ENCODE measurements around the gene TNFRSF12A. TPM values are rescaled to one million over a fixed set of nuclear protein-coding genes. Genes with fewer than 3 reads are reported as not detected.

TNFRSF12A gene
- total and polyA plus RNA-seq, 2 of the 13 experiments (the other 11 are each of a cell fraction or from before 2014, with no cell fraction given), result 61.9 to 66.0 TPM

DNA sequence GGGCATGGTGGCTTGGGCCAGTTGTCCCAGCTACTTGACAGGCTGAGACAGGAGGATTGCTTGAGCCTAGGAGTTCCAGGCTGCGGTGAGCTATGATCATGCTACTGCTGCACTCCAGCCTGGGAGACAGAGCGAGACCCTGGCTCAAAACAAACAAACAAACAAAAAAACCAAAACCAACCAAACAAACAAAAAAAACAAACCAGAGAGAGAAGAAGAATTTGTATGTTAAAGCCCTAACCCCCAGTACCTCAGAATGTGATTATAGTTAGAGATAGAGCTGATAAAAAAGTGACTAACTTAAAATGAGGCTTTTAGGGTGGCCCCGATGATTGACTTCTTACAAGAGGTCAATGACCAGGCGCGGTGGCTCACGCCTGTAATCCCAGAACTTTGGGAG, 24.5 kb downstream of the TNFRSF12A start:
- no peak overlapping the region for H3K4me3 ChIP-seq (replicated peaks in 1 of 3; ENCODE audit: insufficient read depth in 1 of 3, low read depth in 2 of 3, low read length in 3 of 3)
- TF ChIP-seq, protein P1, sequence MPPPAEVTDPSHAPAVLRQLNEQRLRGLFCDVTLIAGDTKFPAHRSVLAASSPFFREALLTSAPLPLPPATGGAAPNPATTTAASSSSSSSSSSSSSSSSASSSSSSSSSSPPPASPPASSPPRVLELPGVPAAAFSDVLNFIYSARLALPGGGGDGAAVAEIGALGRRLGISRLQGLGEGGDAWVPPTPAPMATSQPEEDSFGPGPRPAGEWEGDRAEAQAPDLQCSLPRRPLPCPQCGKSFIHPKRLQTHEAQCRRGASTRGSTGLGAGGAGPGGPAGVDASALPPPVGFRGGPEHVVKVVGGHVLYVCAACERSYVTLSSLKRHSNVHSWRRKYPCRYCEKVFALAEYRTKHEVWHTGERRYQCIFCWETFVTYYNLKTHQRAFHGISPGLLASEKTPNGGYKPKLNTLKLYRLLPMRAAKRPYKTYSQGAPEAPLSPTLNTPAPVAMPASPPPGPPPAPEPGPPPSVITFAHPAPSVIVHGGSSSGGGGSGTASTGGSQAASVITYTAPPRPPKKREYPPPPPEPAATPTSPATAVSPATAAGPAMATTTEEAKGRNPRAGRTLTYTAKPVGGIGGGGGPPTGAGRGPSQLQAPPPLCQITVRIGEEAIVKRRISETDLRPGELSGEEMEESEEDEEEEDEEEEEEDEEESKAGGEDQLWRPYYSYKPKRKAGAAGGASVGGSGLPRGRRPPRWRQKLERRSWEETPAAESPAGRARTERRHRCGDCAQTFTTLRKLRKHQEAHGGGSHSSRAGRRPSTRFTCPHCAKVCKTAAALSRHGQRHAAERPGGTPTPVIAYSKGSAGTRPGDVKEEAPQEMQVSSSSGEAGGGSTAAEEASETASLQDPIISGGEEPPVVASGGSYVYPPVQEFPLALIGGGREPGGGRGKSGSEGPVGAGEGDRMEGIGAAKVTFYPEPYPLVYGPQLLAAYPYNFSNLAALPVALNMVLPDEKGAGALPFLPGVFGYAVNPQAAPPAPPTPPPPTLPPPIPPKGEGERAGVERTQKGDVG (CRISPR knock-in tag; IDR thresholded peaks at IDR 0.05; ENCODE audit: borderline replicate concordance), result no peak
- TF ChIP-seq ADNP (CRISPR knock-in tag; IDR thresholded peaks at IDR 0.05) (no peak), ZNF468 (CRISPR knock-in tag; IDR thresholded peaks at IDR 0.05) (no peak), ELF1 (CRISPR knock-in tag; IDR thresholded peaks at IDR 0.05) (no peak), ZNF768 (CRISPR knock-in tag; IDR thresholded peaks at IDR 0.05) (no peak), SCMH1 (CRISPR knock-in tag; IDR thresholded peaks at IDR 0.05; ENCODE audit: borderline replicate concordance) (no peak), PITX1 (CRISPR knock-in tag; IDR thresholded peaks at IDR 0.05) (no peak), NBN (conservative IDR thresholded peaks at IDR 0.05) (no peak), NCOA5 (CRISPR knock-in tag; IDR thresholded peaks at IDR 0.05) (no peak)
- TF ChIP-seq, protein P2, sequence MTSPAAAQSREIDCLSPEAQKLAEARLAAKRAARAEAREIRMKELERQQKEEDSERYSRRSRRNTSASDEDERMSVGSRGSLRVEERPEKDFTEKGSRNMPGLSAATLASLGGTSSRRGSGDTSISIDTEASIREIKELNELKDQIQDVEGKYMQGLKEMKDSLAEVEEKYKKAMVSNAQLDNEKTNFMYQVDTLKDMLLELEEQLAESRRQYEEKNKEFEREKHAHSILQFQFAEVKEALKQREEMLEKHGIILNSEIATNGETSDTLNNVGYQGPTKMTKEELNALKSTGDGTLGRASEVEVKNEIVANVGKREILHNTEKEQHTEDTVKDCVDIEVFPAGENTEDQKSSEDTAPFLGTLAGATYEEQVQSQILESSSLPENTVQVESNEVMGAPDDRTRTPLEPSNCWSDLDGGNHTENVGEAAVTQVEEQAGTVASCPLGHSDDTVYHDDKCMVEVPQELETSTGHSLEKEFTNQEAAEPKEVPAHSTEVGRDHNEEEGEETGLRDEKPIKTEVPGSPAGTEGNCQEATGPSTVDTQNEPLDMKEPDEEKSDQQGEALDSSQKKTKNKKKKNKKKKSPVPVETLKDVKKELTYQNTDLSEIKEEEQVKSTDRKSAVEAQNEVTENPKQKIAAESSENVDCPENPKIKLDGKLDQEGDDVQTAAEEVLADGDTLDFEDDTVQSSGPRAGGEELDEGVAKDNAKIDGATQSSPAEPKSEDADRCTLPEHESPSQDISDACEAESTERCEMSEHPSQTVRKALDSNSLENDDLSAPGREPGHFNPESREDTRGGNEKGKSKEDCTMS (CRISPR knock-in tag; conservative IDR thresholded peaks at IDR 0.05), result no peak
- TF ChIP-seq, protein P3, sequence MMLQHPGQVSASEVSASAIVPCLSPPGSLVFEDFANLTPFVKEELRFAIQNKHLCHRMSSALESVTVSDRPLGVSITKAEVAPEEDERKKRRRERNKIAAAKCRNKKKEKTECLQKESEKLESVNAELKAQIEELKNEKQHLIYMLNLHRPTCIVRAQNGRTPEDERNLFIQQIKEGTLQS (CRISPR knock-in tag; IDR thresholded peaks at IDR 0.05), result no peak
- TF ChIP-seq, protein P4, sequence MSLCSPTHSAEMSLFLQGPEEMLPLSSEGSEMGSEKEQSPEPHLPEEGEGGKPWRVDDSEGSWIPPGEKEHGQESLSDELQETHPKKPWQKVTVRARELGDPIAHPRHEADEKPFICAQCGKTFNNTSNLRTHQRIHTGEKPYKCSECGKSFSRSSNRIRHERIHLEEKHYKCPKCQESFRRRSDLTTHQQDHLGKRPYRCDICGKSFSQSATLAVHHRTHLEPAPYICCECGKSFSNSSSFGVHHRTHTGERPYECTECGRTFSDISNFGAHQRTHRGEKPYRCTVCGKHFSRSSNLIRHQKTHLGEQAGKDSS (CRISPR knock-in tag; IDR thresholded peaks at IDR 0.05; ENCODE audit: borderline replicate concordance, low read depth), result no peak
- ChIA-PET CTCF (ENCODE audit: low intra/inter-chr PET ratio, low total read pairs) (no interaction called here), POLR2A (interaction anchor here (0.9 to 1.4 kb wide), 2 partner anchors 21 to 42 kb away, joined by 3 to 5 read pairs; partner anchors contain the start of gene IL32)
- FAIRE-seq (no peak), DNase-seq (ENCODE audit: low spot score) (no peak), ATAC-seq (no peak)
- peaks cover 12 to 70% of the 10 kb centered on the region in 2 experiments for H3K27me3 ChIP-seq (ENCODE audit: control insufficient read depth in 1 of 2, insufficient read depth in 2 of 2, low read length in 2 of 2)
- H2AFZ ChIP-seq (ENCODE audit: low read length), result no peak overlapping the region
- WGBS (ENCODE audit: low lambda C conversion rate), result 51% methylated on average over 5 of the region's 6 CpGs
- no peak overlapping the region for H3K9ac ChIP-seq (ENCODE audit: insufficient read depth, low read depth, low read length)
- in situ Hi-C loops (cut with HindIII; ENCODE audit: extremely low pct_ligation_motif_present, low pct_unique_long_range_greater_than_20kb) (no loop called here), intact Hi-C loops (cut with micrococcal nuclease; ENCODE audit: unreplicated experiment) (no loop called here)
- no peaks in the 10 kb centered on the region for H4K20me1 ChIP-seq (ENCODE audit: insufficient read depth, low read length)
- H3K4me2 ChIP-seq (ENCODE audit: low read depth, low read length), result no peak overlapping the region
- H3K79me2 ChIP-seq (ENCODE audit: insufficient read depth, low read length), result no peaks in the 10 kb centered on the region
- H3K27ac ChIP-seq (ENCODE audit: extremely low read length, insufficient read depth, low read length), result no peak overlapping the region
- H3K4me1 ChIP-seq (ENCODE audit: insufficient read depth, low read length), result peaks cover 25% of the 10 kb centered on the region
- no TSS peak for BruUV-seq (replicated peaks)
- no peaks in the 10 kb centered on the region for H3K9me3 ChIP-seq (ENCODE audit: low read length)
- H3K36me3 ChIP-seq (replicated peaks in 1 of 2; ENCODE audit: control insufficient read depth in 1 of 2, insufficient read depth in 2 of 2, low read length in 2 of 2), result no peaks in the 10 kb centered on the region

Data from HepG2 (cell line).